Activated naive CD8-positive, alpha-beta T cell treated with anti-CD3 and anti-CD28 coated beads for 36 hours (primary cell): Measurements from ENCODE around the gene MYH15. TPM values are rescaled to one million over a fixed set of nuclear protein-coding genes. Genes with fewer than 3 reads are reported as not detected.
"Not testable (repeated sequence)": the region's sequence is repeated elsewhere in the genome, so short reads cannot be mapped to it uniquely, and the experiment has no call there.

ENCODE experiments used
- DNase-seq: peaks from one replicate; pipeline ENCODE4 v3.0.0; 2021
- H3K27ac Mint-ChIP-seq: one replicate; pipeline ENCODE4 v1.8.0; 2022; ENCODE audit warnings: mild to moderate bottlenecking, moderate library complexity, mixed read lengths
- H3K27me3 Mint-ChIP-seq: one replicate; pipeline ENCODE4 v1.8.0; 2022; ENCODE audit warnings: mild to moderate bottlenecking, mixed read lengths
- H3K36me3 Mint-ChIP-seq: one replicate; pipeline ENCODE4 v1.8.0; 2021; ENCODE audit warnings: mild to moderate bottlenecking, mixed read lengths
- H3K4me1 Mint-ChIP-seq: one replicate; pipeline ENCODE4 v1.8.0; 2021; ENCODE audit warnings: mixed read lengths
- H3K4me3 Mint-ChIP-seq: one replicate; pipeline ENCODE4 v1.8.0; 2022; ENCODE audit warnings: mild to moderate bottlenecking, moderate library complexity, mixed read lengths
- H3K9me3 Mint-ChIP-seq: one replicate; pipeline ENCODE4 v1.8.0; 2022; ENCODE audit warnings: mixed read lengths
- total RNA-seq, 2 experiments: library from RNA; stranded (reverse); gene quantifications; one replicate each; pipeline ENCODE4 v1.2.3, GENCODE V29; 2021

The MYH15 gene
- total RNA-seq, 2 experiments from 2014 or later = 0.14 TPM

- H3K4me1 Mint-ChIP-seq = peaks cover 6% of the 10 kb centered on the region
- no peaks in the 10 kb centered on the region for H3K36me3 Mint-ChIP-seq
- H3K9me3 Mint-ChIP-seq = no peaks in the 10 kb centered on the region
- no peaks in the 10 kb centered on the region for H3K27me3 Mint-ChIP-seq
- DNase-seq = no peak
- H3K4me3 Mint-ChIP-seq = no peak overlapping the region
- no peak overlapping the region for H3K27ac Mint-ChIP-seq
Measured at GRCh38 chr3:108380128-108380795, 130.1 kb downstream of the MYH15 start.

- not testable (repeated sequence) for H3K4me3 Mint-ChIP-seq, H3K27ac Mint-ChIP-seq, H3K9me3 Mint-ChIP-seq, H3K27me3 Mint-ChIP-seq, H3K36me3 Mint-ChIP-seq, H3K4me1 Mint-ChIP-seq, DNase-seq
Measured at GRCh38 chr3:108378952-108379342, 131.4 kb downstream of the MYH15 start.

- no peak overlapping the region for H3K27ac Mint-ChIP-seq
- no peak for DNase-seq
- no peak overlapping the region for H3K4me3 Mint-ChIP-seq
- no peaks in the 10 kb centered on the region for H3K36me3 Mint-ChIP-seq
- no peaks in the 10 kb centered on the region for H3K27me3 Mint-ChIP-seq
- no peaks in the 10 kb centered on the region for H3K9me3 Mint-ChIP-seq
- H3K4me1 Mint-ChIP-seq = peaks cover 6% of the 10 kb centered on the region
Measured at GRCh38 chr3:108378153-108378951, 132.0 kb downstream of the MYH15 start.

- peaks cover 1% of the 10 kb centered on the region for H3K9me3 Mint-ChIP-seq
- peaks cover 6% of the 10 kb centered on the region for H3K4me1 Mint-ChIP-seq
Measured at GRCh38 chr3:108377384-108377783, 133.0 kb downstream of the MYH15 start.

GRCh38 chr3:108376026-108376425 lies 134.4 kb downstream of the MYH15 start:
- Mint-ChIP-seq H3K27me3 (no peaks in the 10 kb centered on the region), H3K4me3 (no peak overlapping the region), H3K4me1 (no peaks in the 10 kb centered on the region), H3K36me3 (no peaks in the 10 kb centered on the region), H3K9me3 (peaks cover 1% of the 10 kb centered on the region), H3K27ac (no peak overlapping the region)
- DNase-seq = no peak

More at GRCh38 chr3:108377384-108377783, 133.0 kb downstream of the MYH15 start:
- no peak overlapping the region for H3K4me3 Mint-ChIP-seq
- H3K36me3 Mint-ChIP-seq = no peaks in the 10 kb centered on the region
- DNase-seq = no peak
- H3K27me3 Mint-ChIP-seq = no peaks in the 10 kb centered on the region
- H3K27ac Mint-ChIP-seq = no peak overlapping the region

- Mint-ChIP-seq H3K9me3 (no peaks in the 10 kb centered on the region), H3K4me1 (no peaks in the 10 kb centered on the region), H3K27me3 (no peaks in the 10 kb centered on the region), H3K36me3 (no peaks in the 10 kb centered on the region), H3K27ac (no peak overlapping the region), H3K4me3 (no peak overlapping the region)
- DNase-seq = no peak
Measured at GRCh38 chr3:108359011-108359410, 151.4 kb downstream of the MYH15 start.

GRCh38 chr3:108357042-108357441 lies 153.4 kb downstream of the MYH15 start:
- Mint-ChIP-seq H3K36me3 (no peaks in the 10 kb centered on the region), H3K4me3 (no peak overlapping the region), H3K27ac (no peak overlapping the region), H3K27me3 (no peaks in the 10 kb centered on the region), H3K4me1 (no peaks in the 10 kb centered on the region), H3K9me3 (no peaks in the 10 kb centered on the region)
- DNase-seq = no peak

GRCh38 chr3:108354562-108354961 lies 155.8 kb downstream of the MYH15 start:
- no peaks in the 10 kb centered on the region for H3K36me3 Mint-ChIP-seq
- H3K27me3 Mint-ChIP-seq = no peaks in the 10 kb centered on the region
- no peak overlapping the region for H3K27ac Mint-ChIP-seq
- no peaks in the 10 kb centered on the region for H3K9me3 Mint-ChIP-seq
- DNase-seq = no peak
- H3K4me1 Mint-ChIP-seq = no peaks in the 10 kb centered on the region
- no peak overlapping the region for H3K4me3 Mint-ChIP-seq

GRCh38 chr3:108352176-108352575 lies 158.2 kb downstream of the MYH15 start:
- no peaks in the 10 kb centered on the region for H3K36me3 Mint-ChIP-seq
- no peaks in the 10 kb centered on the region for H3K4me1 Mint-ChIP-seq
- no peak overlapping the region for H3K27ac Mint-ChIP-seq
- no peak for DNase-seq
- no peaks in the 10 kb centered on the region for H3K27me3 Mint-ChIP-seq
- no peak overlapping the region for H3K4me3 Mint-ChIP-seq
- H3K9me3 Mint-ChIP-seq = no peaks in the 10 kb centered on the region

- DNase-seq = no peak
Measured at GRCh38 chr3:108346301-108347227, 163.8 kb downstream of the MYH15 start.

GRCh38 chr3:108345492-108346205 lies 164.7 kb downstream of the MYH15 start:
- Mint-ChIP-seq H3K4me3 (no peak overlapping the region), H3K4me1 (peaks cover 15% of the 10 kb centered on the region), H3K9me3 (no peaks in the 10 kb centered on the region), H3K36me3 (no peaks in the 10 kb centered on the region), H3K27ac (no peak overlapping the region), H3K27me3 (no peaks in the 10 kb centered on the region)
- DNase-seq = no peak

More at GRCh38 chr3:108346301-108347227, 163.8 kb downstream of the MYH15 start:
- H3K27ac Mint-ChIP-seq = no peak overlapping the region
- H3K36me3 Mint-ChIP-seq = no peaks in the 10 kb centered on the region
- peaks cover 15% of the 10 kb centered on the region for H3K4me1 Mint-ChIP-seq
- no peaks in the 10 kb centered on the region for H3K9me3 Mint-ChIP-seq
- no peak overlapping the region for H3K4me3 Mint-ChIP-seq
- no peaks in the 10 kb centered on the region for H3K27me3 Mint-ChIP-seq

- Mint-ChIP-seq H3K4me3 (no peak overlapping the region), H3K27me3 (no peaks in the 10 kb centered on the region), H3K9me3 (no peaks in the 10 kb centered on the region), H3K4me1 (peaks cover 15% of the 10 kb centered on the region), H3K27ac (no peak overlapping the region), H3K36me3 (no peaks in the 10 kb centered on the region)
- no peak for DNase-seq
Measured at GRCh38 chr3:108343491-108343890, 166.9 kb downstream of the MYH15 start.

- Mint-ChIP-seq H3K9me3 (no peaks in the 10 kb centered on the region), H3K27me3 (no peaks in the 10 kb centered on the region), H3K4me1 (peaks cover 15% of the 10 kb centered on the region), H3K4me3 (no peak overlapping the region), H3K36me3 (no peaks in the 10 kb centered on the region), H3K27ac (peak overlapping the region; percentile 68)
- no peak for DNase-seq
Measured at GRCh38 chr3:108342837-108343486, 167.4 kb downstream of the MYH15 start.

GRCh38 chr3:108341911-108342310 lies 168.5 kb downstream of the MYH15 start:
- H3K4me1 Mint-ChIP-seq = peaks cover 15% of the 10 kb centered on the region
- no peak overlapping the region for H3K27ac Mint-ChIP-seq
- H3K9me3 Mint-ChIP-seq = no peaks in the 10 kb centered on the region
- no peaks in the 10 kb centered on the region for H3K27me3 Mint-ChIP-seq
- H3K36me3 Mint-ChIP-seq = no peaks in the 10 kb centered on the region
- no peak for DNase-seq
- H3K4me3 Mint-ChIP-seq = no peak overlapping the region
